GM12891 (cell line): ENCODE data around the gene COL18A1.

ENCODE experiments used
- PAX5 ChIP-seq: IDR thresholded peaks from 2 replicates; pipeline ENCODE4 v1.6.1; 2011; ENCODE audit warnings: low read length, moderate library complexity, mild to moderate bottlenecking; ENCODE audit not compliant: insufficient read depth, severe bottlenecking
- POLR2A ChIP-seq: IDR thresholded peaks from 2 replicates; pipeline ENCODE4 v1.6.1; 2011; ENCODE audit warnings: low read depth, low read length, control low read depth
- POLR2AphosphoS5 ChIP-seq: IDR thresholded peaks from 2 replicates; pipeline ENCODE4 v1.6.1; 2011; ENCODE audit warnings: low read depth, low read length, control low read depth
- POU2F2 ChIP-seq: IDR thresholded peaks from 2 replicates; pipeline ENCODE4 v1.6.1; 2011; ENCODE audit warnings: low read depth, mild to moderate bottlenecking, control low read depth, low read length, moderate library complexity
- SPI1 ChIP-seq: IDR thresholded peaks from 2 replicates; pipeline ENCODE4 v1.6.1; 2011; ENCODE audit warnings: low read depth, low read length, control low read depth
- TAF1 ChIP-seq: IDR thresholded peaks from 2 replicates; pipeline ENCODE4 v1.6.1; 2011; ENCODE audit warnings: low read depth, low read length, control low read depth

- TF ChIP-seq POLR2A (no peak), POLR2AphosphoS5 (no peak), PAX5 (no peak), TAF1 (no peak), POU2F2 (no peak), SPI1 (no peak)
Observed at GRCh38 chr21:45475004-45475685, 70.2 kb downstream of the COL18A1 start.
